ENCODE measurements around the gene RHBDD1.
A peak's percentile ranks its signal among the peaks of the same experiment; 100 is the strongest.

RHBDD1 gene

DNA sequence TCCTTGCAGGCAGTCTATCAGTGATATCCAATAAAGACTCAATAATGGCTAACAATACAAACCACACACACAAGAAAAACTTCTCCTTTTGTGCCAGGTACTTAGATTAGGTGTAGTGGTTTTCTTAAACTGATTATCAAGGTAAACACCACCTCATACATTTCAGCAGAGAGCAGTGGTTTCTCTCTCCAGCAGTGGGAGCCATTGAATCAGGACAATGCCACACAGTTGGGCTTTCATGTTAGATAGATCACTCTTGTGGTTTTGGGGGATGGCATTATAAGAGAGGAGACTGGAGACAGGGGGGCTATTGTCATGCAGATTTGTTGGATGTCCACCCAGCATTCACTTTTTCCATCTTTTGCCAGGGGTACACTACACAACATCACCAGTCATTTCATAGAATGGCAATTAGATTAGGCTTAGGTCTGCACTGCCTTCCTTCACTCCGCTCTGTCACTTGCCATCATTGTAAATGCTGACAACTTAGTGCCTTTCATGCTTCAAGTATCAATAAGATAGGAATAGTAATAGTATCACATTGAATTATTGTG, 22.6 kb upstream of the RHBDD1 start:
- no peak overlapping the region for H3K4me3 ChIP-seq (ENCODE audit: low read depth, low read length)
- TF ChIP-seq, protein P1, sequence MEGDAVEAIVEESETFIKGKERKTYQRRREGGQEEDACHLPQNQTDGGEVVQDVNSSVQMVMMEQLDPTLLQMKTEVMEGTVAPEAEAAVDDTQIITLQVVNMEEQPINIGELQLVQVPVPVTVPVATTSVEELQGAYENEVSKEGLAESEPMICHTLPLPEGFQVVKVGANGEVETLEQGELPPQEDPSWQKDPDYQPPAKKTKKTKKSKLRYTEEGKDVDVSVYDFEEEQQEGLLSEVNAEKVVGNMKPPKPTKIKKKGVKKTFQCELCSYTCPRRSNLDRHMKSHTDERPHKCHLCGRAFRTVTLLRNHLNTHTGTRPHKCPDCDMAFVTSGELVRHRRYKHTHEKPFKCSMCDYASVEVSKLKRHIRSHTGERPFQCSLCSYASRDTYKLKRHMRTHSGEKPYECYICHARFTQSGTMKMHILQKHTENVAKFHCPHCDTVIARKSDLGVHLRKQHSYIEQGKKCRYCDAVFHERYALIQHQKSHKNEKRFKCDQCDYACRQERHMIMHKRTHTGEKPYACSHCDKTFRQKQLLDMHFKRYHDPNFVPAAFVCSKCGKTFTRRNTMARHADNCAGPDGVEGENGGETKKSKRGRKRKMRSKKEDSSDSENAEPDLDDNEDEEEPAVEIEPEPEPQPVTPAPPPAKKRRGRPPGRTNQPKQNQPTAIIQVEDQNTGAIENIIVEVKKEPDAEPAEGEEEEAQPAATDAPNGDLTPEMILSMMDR (IDR thresholded peaks at IDR 0.05; ENCODE audit: low read depth, low read length), result peak; percentile 70
- DNase-seq (ENCODE audit: low read depth, low spot score), result peak; percentile 22
- in situ Hi-C loops (cut with HindIII; ENCODE audit: low sequenced_read_pairs), result no loop called here

DNA sequence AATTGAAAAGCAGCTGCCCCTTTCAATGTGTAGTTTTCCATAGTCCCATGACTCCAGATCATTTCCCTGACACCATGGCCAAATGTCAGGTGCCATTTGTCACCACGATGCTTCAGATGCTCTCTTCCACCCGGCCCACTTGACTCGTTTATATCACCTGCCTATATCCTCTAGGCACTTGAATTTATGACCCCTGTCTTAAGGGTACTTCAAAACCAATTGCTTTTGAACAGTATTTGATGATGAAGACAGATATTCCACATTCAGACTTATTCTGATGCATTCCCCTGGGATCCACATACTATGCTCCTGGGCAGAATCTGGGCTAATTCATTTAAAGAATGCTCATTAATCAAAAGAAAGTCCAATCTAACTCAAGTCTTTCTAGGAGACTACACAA, 16.9 kb upstream of the RHBDD1 start:
- no peak overlapping the region for H3K4me3 ChIP-seq (ENCODE audit: low read depth, low read length)
- no peak for DNase-seq (ENCODE audit: low read depth, low spot score)
- TF ChIP-seq, protein P1 (IDR thresholded peaks at IDR 0.05; ENCODE audit: low read depth, low read length), result no peak
- in situ Hi-C loops (cut with HindIII; ENCODE audit: low sequenced_read_pairs), result no loop called here

DNA sequence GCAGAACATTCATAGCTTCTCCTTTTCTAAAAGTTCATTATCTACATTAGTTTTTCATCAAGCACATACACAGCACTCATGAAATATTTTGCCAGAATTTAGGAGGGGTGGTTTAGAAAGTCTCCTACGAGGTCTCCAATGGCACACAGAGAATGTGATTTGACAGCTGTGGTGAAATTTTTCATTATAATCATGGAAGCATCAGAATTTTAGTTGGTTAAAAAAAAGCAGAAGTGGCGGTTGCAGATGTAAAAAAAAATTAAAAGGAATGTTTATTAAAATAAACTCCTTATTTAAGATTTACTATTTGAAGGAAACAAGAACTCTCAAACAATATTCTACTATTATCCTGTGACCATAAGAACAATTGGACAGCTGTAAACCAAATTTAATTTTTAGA, 10.8 kb upstream of the RHBDD1 start:
- in situ Hi-C loops (cut with HindIII; ENCODE audit: low sequenced_read_pairs), result no loop called here
- no peak for DNase-seq (ENCODE audit: low read depth, low spot score)
- no peak overlapping the region for H3K4me3 ChIP-seq (ENCODE audit: low read depth, low read length)
- TF ChIP-seq, protein P1 (IDR thresholded peaks at IDR 0.05; ENCODE audit: low read depth, low read length), result no peak

DNA sequence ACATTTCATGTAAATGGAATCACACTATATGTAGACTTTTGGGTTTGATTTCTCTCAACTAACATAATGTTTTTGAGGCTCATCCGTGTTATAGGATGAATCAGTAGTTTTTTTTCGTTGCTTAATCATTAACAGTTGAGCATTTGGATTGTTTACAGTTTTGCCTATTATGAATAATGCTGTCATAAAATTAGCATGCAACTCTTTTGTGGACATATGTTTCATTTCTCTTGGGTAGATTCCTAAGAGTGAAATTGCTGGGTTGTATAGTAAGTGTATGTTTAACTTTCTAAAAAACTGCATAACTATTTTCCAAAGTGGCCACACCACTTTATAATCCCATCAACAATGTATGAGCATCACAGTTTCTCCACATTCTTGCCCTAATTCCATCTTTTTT, 7.7 kb upstream of the RHBDD1 start:
- no peak overlapping the region for H3K4me3 ChIP-seq (ENCODE audit: low read depth, low read length)
- TF ChIP-seq, protein P1 (IDR thresholded peaks at IDR 0.05; ENCODE audit: low read depth, low read length), result no peak
- DNase-seq (ENCODE audit: low read depth, low spot score), result no peak
- in situ Hi-C loops (cut with HindIII; ENCODE audit: low sequenced_read_pairs), result no loop called here

DNA sequence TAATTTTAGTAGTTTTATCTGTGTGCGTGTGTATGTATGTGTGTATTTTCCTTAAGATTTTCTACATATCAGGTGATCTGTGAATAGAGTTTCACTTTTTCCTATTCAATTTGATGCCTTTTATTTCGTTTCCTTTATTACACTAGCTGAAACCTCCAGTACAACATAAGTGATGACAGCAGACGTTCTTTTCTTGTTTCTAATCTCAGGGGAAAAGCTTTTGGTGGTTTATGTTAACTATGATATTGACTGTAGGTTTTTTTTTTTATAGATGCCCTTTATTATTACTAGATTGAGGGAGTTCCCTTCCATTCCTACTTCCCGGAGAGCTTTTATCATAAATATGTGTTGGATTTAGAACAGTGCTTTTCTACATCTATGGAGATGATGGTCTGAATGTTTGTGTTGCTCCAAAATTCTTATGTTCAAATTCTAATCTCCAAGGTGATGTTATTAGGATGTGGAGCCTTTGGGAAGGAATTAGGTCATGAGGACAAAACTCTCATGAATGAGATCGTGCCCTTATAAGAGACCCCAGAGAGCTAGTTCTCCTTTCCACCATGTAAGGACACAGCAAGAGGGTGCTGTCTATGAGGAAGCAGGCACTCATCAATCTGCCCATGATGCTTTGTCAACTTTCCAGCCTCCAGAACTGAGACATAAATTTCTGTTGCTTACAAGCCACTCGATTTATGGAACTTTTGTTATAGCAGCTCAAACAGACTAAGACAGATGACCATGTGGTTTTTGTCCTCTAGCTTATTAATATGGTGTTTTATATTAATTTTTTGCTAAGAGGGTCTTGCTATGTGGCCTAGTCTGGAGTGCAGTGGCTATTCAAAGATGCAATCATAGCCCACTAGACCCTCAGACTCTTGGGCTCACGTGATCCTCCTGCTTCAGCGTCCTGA, 5.9 kb upstream of the RHBDD1 start:
- TF ChIP-seq, protein P1 (IDR thresholded peaks at IDR 0.05; ENCODE audit: low read depth, low read length), result no peak
- in situ Hi-C loops (cut with HindIII; ENCODE audit: low sequenced_read_pairs), result no loop called here
- no peak overlapping the region for H3K4me3 ChIP-seq (ENCODE audit: low read depth, low read length)
- no peak for DNase-seq (ENCODE audit: low read depth, low spot score)

DNA sequence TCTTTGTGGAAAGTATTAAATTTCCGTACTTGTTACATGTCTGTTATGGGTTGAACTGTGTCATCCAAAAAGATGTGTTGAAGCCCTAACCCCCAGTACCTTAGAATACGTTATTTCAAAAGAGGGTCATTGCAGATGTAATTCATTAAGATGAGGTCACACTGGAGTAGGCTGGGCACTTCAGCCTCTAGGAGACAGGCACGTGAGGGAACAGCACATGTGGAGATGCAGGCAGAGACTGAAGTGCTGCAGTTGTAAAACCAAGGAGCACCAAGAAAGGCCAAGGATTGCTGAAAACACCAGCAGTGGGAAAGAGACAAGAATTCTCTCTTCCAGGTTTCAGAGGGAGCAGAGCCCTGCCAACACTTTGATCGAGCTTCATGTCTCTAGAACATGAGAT, 4.6 kb upstream of the RHBDD1 start:
- no peak overlapping the region for H3K4me3 ChIP-seq (ENCODE audit: low read depth, low read length)
- no peak for DNase-seq (ENCODE audit: low read depth, low spot score)
- TF ChIP-seq, protein P1 (IDR thresholded peaks at IDR 0.05; ENCODE audit: low read depth, low read length), result no peak
- in situ Hi-C loops (cut with HindIII; ENCODE audit: low sequenced_read_pairs), result no loop called here
